NCI-H82 treated with DMSO at 0.1 percent for 48 hours (cell line): ENCODE data around the gene DDX49.

Experiments used
- DNase-seq: peaks from one replicate; lab custom pipeline; 2025; ENCODE audit not compliant: unreplicated experiment; lab: John Stamatoyannopoulos, UW

Gene DDX49

GRCh38 chr19:18919086-18919899 is at the start of gene DDX49, which contains the start of gene COPE:
DDX49 (plus strand) TSS chr19:18919715; CDS start chr19:18919742, 27 bp downstream.
COPE (minus strand) TSS chr19:18919387; CDS start chr19:18919348, 39 bp downstream.
- peak; percentile 100 for DNase-seq

DNA sequence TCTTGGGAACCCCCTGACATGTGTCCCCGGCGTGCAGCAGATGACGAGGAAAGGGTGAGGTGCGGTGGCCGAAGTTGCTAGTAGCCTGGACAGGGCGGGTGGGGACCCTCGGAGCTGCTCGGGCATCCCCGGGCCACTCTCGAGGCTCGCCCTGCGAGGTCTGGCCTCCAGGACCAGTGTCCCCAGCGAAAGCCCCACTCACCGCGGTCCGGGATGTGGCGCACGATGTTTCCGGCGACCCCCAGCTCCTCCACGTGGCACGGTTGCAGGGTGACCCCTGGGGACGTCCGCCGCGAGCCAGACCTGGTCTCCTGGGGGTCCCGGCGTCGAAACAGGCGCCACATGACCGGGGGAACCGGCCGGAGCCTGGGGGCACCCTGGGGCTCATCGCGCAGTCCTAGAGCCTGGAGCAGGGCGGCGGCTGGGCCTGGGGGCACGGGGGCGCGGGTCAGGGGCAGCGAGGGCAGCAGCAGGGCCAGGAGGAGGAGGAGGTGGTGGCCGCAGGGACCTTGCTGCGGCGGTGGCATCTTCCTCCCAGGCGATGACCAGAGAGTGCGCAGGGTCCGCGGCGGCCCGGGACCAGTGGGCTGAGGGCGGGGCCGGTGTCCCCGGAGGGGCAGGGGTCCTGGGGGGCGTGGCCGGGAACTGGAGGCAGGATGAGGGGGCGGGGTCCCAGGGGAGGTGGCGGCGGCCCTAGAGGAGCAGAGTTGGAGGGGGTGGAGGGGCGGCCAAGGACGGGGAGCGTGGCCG is 49.6 kb upstream of the DDX49 start:
- DNase-seq, result no peak

DNA sequence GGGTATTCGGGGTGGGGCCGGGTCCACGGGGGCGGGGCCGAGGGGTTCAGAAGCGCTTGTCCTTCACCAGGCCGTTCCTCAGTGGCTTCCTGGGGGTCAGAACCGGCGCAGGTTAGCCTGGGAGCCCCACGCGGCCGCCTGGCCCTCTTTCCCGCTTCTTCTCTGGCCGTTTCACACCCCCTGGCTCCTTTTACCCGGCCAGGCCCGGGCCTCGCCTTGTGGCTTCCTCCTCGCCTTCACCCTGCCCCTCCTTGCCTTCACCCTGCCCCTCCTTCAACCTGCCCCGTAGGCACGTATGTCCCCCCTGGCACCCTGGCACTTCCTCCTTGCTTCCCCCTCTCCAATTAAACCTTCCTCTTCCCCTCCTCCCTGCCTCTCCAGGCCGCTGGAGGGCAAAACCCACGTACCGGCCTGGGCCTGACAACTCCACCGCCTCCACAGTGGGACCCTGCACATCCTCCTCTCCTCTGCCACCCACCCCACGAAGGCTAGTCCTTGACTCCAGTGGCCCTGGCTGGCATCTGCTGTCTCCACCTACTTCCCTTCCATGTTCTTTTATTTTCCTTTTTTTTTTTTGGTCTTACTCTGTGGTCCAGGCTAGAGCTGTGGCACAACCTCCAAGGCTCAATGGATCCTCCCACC is 48.9 kb upstream of the DDX49 start:
- DNase-seq, result no peak

- DNase-seq, result peak; percentile 62
Measured at GRCh38 chr19:18871543-18871942, 48.0 kb upstream of the DDX49 start.

GRCh38 chr19:18875726-18876125 is 43.8 kb upstream of the DDX49 start:
- DNase-seq, result no peak

DNA sequence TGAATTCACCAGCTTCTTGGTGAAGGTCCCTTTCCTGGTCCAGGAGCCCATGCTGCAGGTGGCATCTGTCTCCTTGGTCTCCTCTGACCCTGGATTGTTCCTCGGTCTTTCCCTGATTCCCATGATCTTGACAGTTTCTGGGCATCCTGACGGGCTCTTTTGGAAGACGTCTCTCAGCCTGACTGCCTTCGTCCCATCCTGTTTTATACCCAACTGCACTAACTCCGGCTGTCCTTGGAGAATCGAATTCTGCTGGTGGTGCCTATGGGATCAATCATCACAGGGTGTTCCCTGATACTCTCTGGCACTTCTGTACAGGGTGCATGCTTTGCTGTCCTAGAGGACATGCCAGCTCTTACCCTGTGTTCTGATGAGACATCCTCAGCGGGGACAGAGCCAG is 42.6 kb upstream of the DDX49 start:
- no peak for DNase-seq

DNA sequence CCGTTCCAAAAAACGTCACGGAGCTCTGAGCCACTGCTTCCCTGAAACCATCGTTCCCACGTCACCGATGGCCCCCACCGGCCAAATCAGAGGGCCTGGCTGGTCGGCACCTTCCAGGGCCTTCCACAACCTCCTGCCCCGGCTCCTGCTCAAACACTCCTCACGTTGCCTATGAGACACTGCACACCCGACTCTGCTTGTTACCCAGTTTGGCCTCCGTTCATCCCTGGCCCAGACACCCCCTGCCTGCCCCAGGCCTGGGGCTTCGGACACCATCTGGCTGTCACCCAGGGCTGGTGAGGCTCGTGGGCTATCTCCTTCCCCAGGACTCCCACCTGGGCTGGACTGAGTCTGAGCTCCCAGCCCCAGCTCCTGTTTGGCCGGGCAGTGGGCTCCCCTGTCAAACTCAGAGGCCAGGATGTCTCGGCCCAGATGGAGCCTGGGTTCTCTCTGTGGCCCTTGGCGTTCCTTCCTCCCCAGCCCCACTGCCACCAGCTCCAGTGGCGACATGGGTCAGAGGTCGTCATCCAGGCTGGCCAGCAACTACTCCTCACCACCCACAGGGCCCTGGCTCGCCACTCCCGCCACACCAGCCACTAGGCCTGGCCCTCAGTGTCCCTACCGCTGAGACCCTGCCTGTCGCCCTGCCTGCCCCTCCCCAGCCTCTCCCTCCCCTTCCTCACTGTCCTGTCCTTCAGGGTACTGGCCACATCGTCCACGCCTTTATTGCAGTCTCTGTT is 41.3 kb upstream of the DDX49 start:
- no peak for DNase-seq

DNA sequence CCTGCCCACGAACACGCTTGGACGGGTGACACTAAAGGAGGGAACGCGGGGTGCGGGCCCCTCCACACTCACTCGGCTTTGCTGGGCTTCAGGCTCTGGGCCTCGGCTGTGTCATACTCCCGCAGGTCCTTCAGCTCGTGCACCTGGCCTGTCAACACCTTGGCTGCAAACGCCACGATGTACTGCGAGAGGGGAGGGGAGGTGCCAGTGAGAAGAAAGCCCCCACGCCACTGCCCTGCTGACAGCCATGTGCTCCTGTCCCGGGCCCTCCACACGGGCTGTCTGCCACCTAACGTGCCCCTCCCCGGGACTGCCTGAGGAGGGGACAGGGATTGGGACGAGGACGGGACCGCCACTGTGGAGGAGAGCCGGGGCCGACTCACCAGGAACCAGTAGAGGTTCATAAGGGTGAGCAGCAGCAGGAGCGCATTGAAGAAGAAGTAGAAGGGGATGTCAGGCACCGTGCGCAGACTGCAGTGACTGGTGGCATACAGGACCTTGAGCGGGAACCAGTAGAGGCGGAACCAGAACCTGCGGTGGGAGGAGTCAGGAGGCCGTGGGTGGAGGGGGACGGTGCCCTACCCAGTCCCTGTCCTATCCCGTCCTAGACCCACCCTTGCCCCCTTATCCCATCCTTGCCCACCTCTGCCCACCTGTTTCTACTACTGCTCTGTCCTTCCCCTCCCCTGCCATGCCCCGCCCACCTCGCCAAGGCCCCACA is 40.5 kb upstream of the DDX49 start:
- no peak for DNase-seq

GRCh38 chr19:18879579-18880373 is 39.7 kb upstream of the DDX49 start:
- DNase-seq, result no peak

DNA sequence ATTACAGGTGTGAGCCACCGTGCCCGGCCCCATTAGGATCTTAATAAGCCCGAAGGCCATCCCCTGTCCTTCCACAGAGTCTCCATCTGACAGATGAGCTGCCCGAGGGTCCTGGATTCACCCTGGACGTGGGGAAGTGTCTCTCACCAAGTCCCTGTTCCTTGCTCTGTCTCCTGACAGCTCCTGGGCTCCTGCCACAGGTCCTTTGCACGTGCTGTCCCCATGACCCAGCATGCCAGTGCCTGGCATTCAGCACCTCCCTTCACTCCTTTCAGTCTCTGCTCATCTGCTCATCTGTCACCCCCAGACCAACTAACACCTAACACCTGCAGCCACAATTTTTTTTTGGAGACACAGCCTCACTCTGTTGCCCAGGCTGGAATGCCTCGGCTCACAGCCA is 38.0 kb upstream of the DDX49 start:
- DNase-seq, result no peak

- no peak for DNase-seq
Measured at GRCh38 chr19:18883526-18884304, 35.8 kb upstream of the DDX49 start.

GRCh38 chr19:18886972-18887371 is 32.5 kb upstream of the DDX49 start:
- no peak for DNase-seq

- no peak for DNase-seq
Measured at GRCh38 chr19:18889949-18890745, 29.4 kb upstream of the DDX49 start.

DNA sequence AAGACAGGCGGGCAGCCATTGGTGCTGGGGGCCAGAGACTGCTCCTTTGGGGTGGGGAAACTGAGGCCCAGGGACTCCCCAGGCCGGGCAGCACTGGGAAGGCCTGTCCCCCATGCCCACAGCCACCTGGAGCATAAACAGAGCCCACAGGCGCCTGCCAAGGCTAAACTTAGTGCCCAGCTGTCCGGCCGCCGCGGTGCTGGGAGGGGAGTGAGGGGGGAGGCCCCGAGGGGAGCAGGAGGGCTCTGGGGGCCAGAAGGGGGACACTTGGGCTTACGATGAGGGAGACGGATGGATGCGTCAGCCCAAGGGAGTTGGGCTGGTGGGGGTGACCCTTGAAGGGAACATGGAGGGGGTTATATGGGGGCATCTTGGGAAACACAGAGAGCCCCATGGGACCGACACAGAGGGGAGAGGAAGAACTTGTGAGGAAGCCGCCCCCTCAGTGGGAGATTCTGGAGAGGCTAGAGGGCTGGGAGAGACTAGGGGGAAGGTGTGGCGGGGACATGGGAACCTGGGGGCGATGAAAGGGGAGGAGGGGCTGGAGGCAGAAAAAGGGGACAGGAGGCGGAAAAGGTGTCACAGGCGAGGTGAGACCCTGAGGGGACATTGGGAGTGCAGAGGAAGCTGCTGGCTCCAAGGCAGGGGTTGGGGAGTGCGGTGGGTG is 25.8 kb upstream of the DDX49 start:
- DNase-seq, result no peak

GRCh38 chr19:18894254-18895037 is 25.1 kb upstream of the DDX49 start:
- DNase-seq, result peak; percentile 66

- DNase-seq, result peak; percentile 66
Measured at GRCh38 chr19:18895038-18895823, 24.3 kb upstream of the DDX49 start.
